ENCODE data around the gene CSRP2. TPM values are rescaled to one million over a fixed set of nuclear protein-coding genes. Genes with fewer than 3 reads are reported as not detected.

CSRP2 gene
- total RNA-seq, 4 donors from 2014 or later = 14.1 to 69.0 (median 29.7) TPM

- Histone ChIP-seq H3K27ac (peak overlapping the region; percentile 57 to 79), H3K9me3 (no peaks in the 10 kb centered on the region), H3K36me3 (no peaks in the 10 kb centered on the region), H3K4me3 (no peak overlapping the region), H3K27me3 (no peaks in the 10 kb centered on the region), H3K4me1 (no peaks in the 10 kb centered on the region)
- intact Hi-C loops (cut with DNase I; ENCODE audit: low total_unique reads) = no loop called here
- no peak for DNase-seq
- TF ChIP-seq, protein P1, sequence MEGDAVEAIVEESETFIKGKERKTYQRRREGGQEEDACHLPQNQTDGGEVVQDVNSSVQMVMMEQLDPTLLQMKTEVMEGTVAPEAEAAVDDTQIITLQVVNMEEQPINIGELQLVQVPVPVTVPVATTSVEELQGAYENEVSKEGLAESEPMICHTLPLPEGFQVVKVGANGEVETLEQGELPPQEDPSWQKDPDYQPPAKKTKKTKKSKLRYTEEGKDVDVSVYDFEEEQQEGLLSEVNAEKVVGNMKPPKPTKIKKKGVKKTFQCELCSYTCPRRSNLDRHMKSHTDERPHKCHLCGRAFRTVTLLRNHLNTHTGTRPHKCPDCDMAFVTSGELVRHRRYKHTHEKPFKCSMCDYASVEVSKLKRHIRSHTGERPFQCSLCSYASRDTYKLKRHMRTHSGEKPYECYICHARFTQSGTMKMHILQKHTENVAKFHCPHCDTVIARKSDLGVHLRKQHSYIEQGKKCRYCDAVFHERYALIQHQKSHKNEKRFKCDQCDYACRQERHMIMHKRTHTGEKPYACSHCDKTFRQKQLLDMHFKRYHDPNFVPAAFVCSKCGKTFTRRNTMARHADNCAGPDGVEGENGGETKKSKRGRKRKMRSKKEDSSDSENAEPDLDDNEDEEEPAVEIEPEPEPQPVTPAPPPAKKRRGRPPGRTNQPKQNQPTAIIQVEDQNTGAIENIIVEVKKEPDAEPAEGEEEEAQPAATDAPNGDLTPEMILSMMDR (IDR thresholded peaks at IDR 0.05) = no peak
Observed at GRCh38 chr12:76916170-76916540, 37.3 kb upstream of the CSRP2 start.

- no peak for DNase-seq
- Histone ChIP-seq H3K36me3 (no peaks in the 10 kb centered on the region), H3K9me3 (no peaks in the 10 kb centered on the region), H3K4me3 (no peak overlapping the region), H3K27ac (peak overlapping the region; percentile 57 to 79), H3K27me3 (no peaks in the 10 kb centered on the region), H3K4me1 (no peaks in the 10 kb centered on the region)
- TF ChIP-seq, protein P1 (IDR thresholded peaks at IDR 0.05) = no peak
- no peak for TF ChIP-seq POLR2A (IDR thresholded peaks at IDR 0.05)
- intact Hi-C loops (cut with DNase I; ENCODE audit: low total_unique reads) = no loop called here
Observed at GRCh38 chr12:76915361-76916169, 36.7 kb upstream of the CSRP2 start.

- H3K9me3 ChIP-seq = no peaks in the 10 kb centered on the region
- H3K4me1 ChIP-seq = no peaks in the 10 kb centered on the region
- H3K27me3 ChIP-seq = no peaks in the 10 kb centered on the region
- no peaks in the 10 kb centered on the region for H3K36me3 ChIP-seq
- H3K27ac ChIP-seq = peak overlapping the region; percentile 57 to 79
- H3K4me3 ChIP-seq = no peak overlapping the region
- intact Hi-C loops (cut with DNase I; ENCODE audit: low total_unique reads) = no loop called here
- no peak for DNase-seq
- TF ChIP-seq, protein P1 (IDR thresholded peaks at IDR 0.05) = no peak
- TF ChIP-seq POLR2A (IDR thresholded peaks at IDR 0.05) = no peak
Observed at GRCh38 chr12:76914102-76914859, 35.5 kb upstream of the CSRP2 start.

GRCh38 chr12:76909290-76909689 is 30.5 kb upstream of the CSRP2 start:
- H3K27ac ChIP-seq = no peak overlapping the region
- TF ChIP-seq POLR2A (IDR thresholded peaks at IDR 0.05) = no peak
- TF ChIP-seq, protein P1 (IDR thresholded peaks at IDR 0.05) = no peak
- H3K27me3 ChIP-seq = no peaks in the 10 kb centered on the region
- H3K4me3 ChIP-seq = no peak overlapping the region
- no peaks in the 10 kb centered on the region for H3K9me3 ChIP-seq
- DNase-seq = no peak
- H3K4me1 ChIP-seq = no peaks in the 10 kb centered on the region
- H3K36me3 ChIP-seq = no peaks in the 10 kb centered on the region
- intact Hi-C loops (cut with DNase I; ENCODE audit: low total_unique reads) = no loop called here
